Measurements from ENCODE around the gene PHACTR1.

- TF ChIP-seq CTCF (conservative IDR thresholded peaks at IDR 0.05; ENCODE audit: low read depth, low read length), result no peak
- no peak for TF ChIP-seq EZH2 (IDR thresholded peaks at IDR 0.05; ENCODE audit: low read length, unreplicated experiment)
- TF ChIP-seq EZH2phosphoT487 (IDR thresholded peaks at IDR 0.05; ENCODE audit: borderline replicate concordance, low read length), result no peak
These were observed 247.0 kb downstream of the PHACTR1 start for GRCh38 chr6:12963567-12963966.

Measured in PC-3 (cell line).